Rectal smooth muscle tissue (tissue), 1 donor: ENCODE measurements around the gene TM4SF5.
A peak's percentile ranks its signal among the peaks of the same experiment; 100 is the strongest.

Experiments
- H3K27ac ChIP-seq: one replicate; pipeline ENCODE4 v1.7.0; 2013; ENCODE audit warnings: low read depth, low read length, inconsistent platforms
- H3K27me3 ChIP-seq: one replicate; pipeline ENCODE4 v1.7.0; 2013; ENCODE audit warnings: low read length; ENCODE audit not compliant: control insufficient read depth, insufficient read depth
- H3K36me3 ChIP-seq: one replicate; pipeline ENCODE4 v1.7.0; 2013; ENCODE audit warnings: low read length; ENCODE audit not compliant: control insufficient read depth, insufficient read depth
- H3K4me1 ChIP-seq: one replicate; pipeline ENCODE4 v1.7.0; 2013; ENCODE audit warnings: low read length; ENCODE audit not compliant: control insufficient read depth, insufficient read depth
- H3K4me3 ChIP-seq: one replicate; pipeline ENCODE4 v1.7.0; 2013; ENCODE audit warnings: low read length
- H3K9ac ChIP-seq: one replicate; pipeline ENCODE4 v1.7.0; 2013; ENCODE audit warnings: low read length

Gene TM4SF5

GRCh38 chr17:4806777-4807604, 35.3 kb downstream of the TM4SF5 start, which contains the start of gene PLD2:
Gene PLD2 (plus strand): TSS chr17:4807152. CDS start chr17:4807773, 621 bp downstream.
- Histone ChIP-seq H3K27ac (peak within 1 kb of the TSS; percentile 52), H3K4me1 (peaks cover 6% of the 10 kb centered on the region), H3K4me3 (peak within 1 kb of the TSS; percentile 67), H3K9ac (no peak within 1 kb of the TSS), H3K36me3 (peaks cover 4% of the 10 kb centered on the region), H3K27me3 (no peaks in the 10 kb centered on the region)

- H3K27ac ChIP-seq, result no peak overlapping the region
Measured at GRCh38 chr17:4807605-4808377, 36.1 kb downstream of the TM4SF5 start.

GRCh38 chr17:4808378-4808767, 36.7 kb downstream of the TM4SF5 start:
- Histone ChIP-seq H3K4me1 (peaks cover 6% of the 10 kb centered on the region), H3K36me3 (peaks cover 4% of the 10 kb centered on the region), H3K27ac (no peak overlapping the region), H3K9ac (no peak overlapping the region), H3K4me3 (peak overlapping the region; percentile 13), H3K27me3 (no peaks in the 10 kb centered on the region)

More at GRCh38 chr17:4807605-4808377, 36.1 kb downstream of the TM4SF5 start:
- H3K4me3 ChIP-seq, result peak overlapping the region; percentile 67
- H3K27me3 ChIP-seq, result no peaks in the 10 kb centered on the region
- peaks cover 6% of the 10 kb centered on the region for H3K4me1 ChIP-seq
- peaks cover 4% of the 10 kb centered on the region for H3K36me3 ChIP-seq
- H3K9ac ChIP-seq, result no peak overlapping the region

- Histone ChIP-seq H3K9ac (no peak overlapping the region), H3K4me1 (peaks cover 6% of the 10 kb centered on the region), H3K36me3 (peaks cover 4% of the 10 kb centered on the region), H3K27ac (no peak overlapping the region), H3K4me3 (no peak overlapping the region), H3K27me3 (no peaks in the 10 kb centered on the region)
Measured at GRCh38 chr17:4810696-4811290, 39.1 kb downstream of the TM4SF5 start.

- Histone ChIP-seq H3K4me3 (no peak overlapping the region), H3K36me3 (peaks cover 6% of the 10 kb centered on the region), H3K9ac (no peak overlapping the region), H3K4me1 (peaks cover 6% of the 10 kb centered on the region), H3K27ac (no peak overlapping the region), H3K27me3 (no peaks in the 10 kb centered on the region)
Measured at GRCh38 chr17:4811471-4811870, 39.8 kb downstream of the TM4SF5 start.

GRCh38 chr17:4812690-4813089, 41.0 kb downstream of the TM4SF5 start:
- no peak overlapping the region for H3K4me3 ChIP-seq
- H3K27ac ChIP-seq, result no peak overlapping the region
- H3K27me3 ChIP-seq, result no peaks in the 10 kb centered on the region
- peaks cover 11% of the 10 kb centered on the region for H3K36me3 ChIP-seq
- H3K4me1 ChIP-seq, result peaks cover 6% of the 10 kb centered on the region
- H3K9ac ChIP-seq, result no peak overlapping the region

GRCh38 chr17:4815043-4815675, 43.5 kb downstream of the TM4SF5 start:
- Histone ChIP-seq H3K27ac (no peak overlapping the region), H3K27me3 (no peaks in the 10 kb centered on the region), H3K36me3 (peaks cover 11% of the 10 kb centered on the region), H3K4me3 (no peak overlapping the region), H3K9ac (no peak overlapping the region), H3K4me1 (no peaks in the 10 kb centered on the region)

- peaks cover 8% of the 10 kb centered on the region for H3K36me3 ChIP-seq
- H3K9ac ChIP-seq, result no peak overlapping the region
- H3K4me1 ChIP-seq, result no peaks in the 10 kb centered on the region
- H3K27me3 ChIP-seq, result no peaks in the 10 kb centered on the region
- H3K4me3 ChIP-seq, result no peak overlapping the region
- no peak overlapping the region for H3K27ac ChIP-seq
Measured at GRCh38 chr17:4816826-4817225, 45.1 kb downstream of the TM4SF5 start.

GRCh38 chr17:4818276-4818675, 46.6 kb downstream of the TM4SF5 start:
- Histone ChIP-seq H3K4me1 (no peaks in the 10 kb centered on the region), H3K27ac (no peak overlapping the region), H3K4me3 (no peak overlapping the region), H3K9ac (no peak overlapping the region), H3K27me3 (no peaks in the 10 kb centered on the region), H3K36me3 (peaks cover 9% of the 10 kb centered on the region)

- Histone ChIP-seq H3K4me3 (no peak overlapping the region), H3K36me3 (peaks cover 2% of the 10 kb centered on the region), H3K27ac (no peak overlapping the region), H3K4me1 (no peaks in the 10 kb centered on the region), H3K27me3 (no peaks in the 10 kb centered on the region), H3K9ac (no peak overlapping the region)
Measured at GRCh38 chr17:4822835-4823234, 51.1 kb downstream of the TM4SF5 start.

GRCh38 chr17:4823373-4824089, 51.8 kb downstream of the TM4SF5 start:
- H3K36me3 ChIP-seq, result peaks cover 2% of the 10 kb centered on the region
- no peak overlapping the region for H3K9ac ChIP-seq
- no peaks in the 10 kb centered on the region for H3K27me3 ChIP-seq
- H3K4me3 ChIP-seq, result no peak overlapping the region
- no peak overlapping the region for H3K27ac ChIP-seq
- H3K4me1 ChIP-seq, result no peaks in the 10 kb centered on the region
